Kidney (tissue), 14 donors: ENCODE measurements around the gene TCEAL3. TPM values are rescaled to one million over a fixed set of nuclear protein-coding genes. Genes with fewer than 3 reads are reported as not detected.
A peak's percentile ranks its signal among the peaks of the same experiment; 100 is the strongest.
"Not testable (repeated sequence)": the region's sequence is repeated elsewhere in the genome, so short reads cannot be mapped to it uniquely, and the experiment has no call there.

Experiments used
- DNase-seq, 5 donors: peaks; one replicate each; pipeline ENCODE4 v3.0.0-alpha.2; 2013 to 2020
- FAIRE-seq: peaks from 2 replicates; lab custom pipeline; 2012; peaks lifted over from hg19 to GRCh38; lab: Jason Lieb, UNC
- H3K27ac ChIP-seq, 2 donors: one replicate each; pipeline ENCODE4 v1.7.0; 2013; ENCODE audit warnings: low read depth in 2 of 2, low read length in 2 of 2, inconsistent platforms in 1 of 2
- H3K27me3 ChIP-seq: one replicate; pipeline ENCODE4 v1.7.1; 2013; ENCODE audit warnings: low read length, inconsistent platforms; ENCODE audit not compliant: control insufficient read depth, insufficient read depth
- H3K36me3 ChIP-seq, 3 donors: one replicate each; pipeline versions ENCODE4 v1.7.0 to v1.7.1; 2013; ENCODE audit warnings: low read length in 3 of 3, control low read depth in 1 of 3, inconsistent platforms in 1 of 3; ENCODE audit not compliant: insufficient read depth in 3 of 3, control insufficient read depth in 2 of 3
- H3K4me1 ChIP-seq, 3 donors: one replicate each; pipeline versions ENCODE4 v1.7.0 to v1.7.1; 2013; ENCODE audit warnings: low read length in 3 of 3, inconsistent platforms in 1 of 3, low read depth in 1 of 3; ENCODE audit not compliant: control insufficient read depth in 2 of 3, insufficient read depth in 2 of 3
- H3K4me3 ChIP-seq, 3 donors: one replicate each; pipeline versions ENCODE4 v1.7.0 to v1.8.1; 2013; ENCODE audit warnings: low read length in 3 of 3, control low read depth in 1 of 3, inconsistent platforms in 1 of 3
- H3K9ac ChIP-seq, 3 donors: one replicate each; pipeline versions ENCODE4 v1.7.0 to v1.7.1; 2013; ENCODE audit warnings: low read length in 3 of 3, control low read depth in 1 of 3, inconsistent platforms in 1 of 3
- H3K9me3 ChIP-seq, 3 donors: one replicate each; pipeline versions ENCODE4 v1.7.0 to v1.7.1; 2013; ENCODE audit warnings: low read length in 3 of 3, control low read depth in 1 of 3, inconsistent platforms in 1 of 3; ENCODE audit not compliant: control insufficient read depth in 2 of 3, insufficient read depth in 1 of 3
- CTCF ChIP-seq: IDR thresholded peaks from 3 replicates; pipeline ENCODE4 v1.5.1; 2012; ENCODE audit warnings: mild to moderate bottlenecking, moderate library complexity, borderline replicate concordance; ENCODE audit not compliant: insufficient read depth; ENCODE audit errors: extremely low read depth
- intact Hi-C: fragments of 100-400 bp; cut with DNase I; formaldehyde crosslinking; loops from one replicate; pipeline ENCODE4 v1.11.1; 2022
- polyA plus RNA-seq: library from polyadenylated mRNA; stranded (reverse); fragments of 350-450 nt; fragmentation: Illumina TruSeq; extraction: RNeasy Lipid Tissue Mini Kit (QIAGEN cat#74804); gene quantifications from one replicate; pipeline ENCODE4 v1.2.3, GENCODE V29; 2014; ENCODE audit warnings: low read depth, low replicate concordance; ENCODE audit not compliant: insufficient read depth
- total RNA-seq: library from RNA; stranded (reverse); fragmentation: NEBNext Ultra II Directional; extraction: Animal tissue kit (Norgen Biotek cat#: 25700); gene quantifications from one replicate; pipeline ENCODE4 v1.2.1, GENCODE V29; 2021
- donor health status: control.
- donor health status: control.
- donor health status: control.
- donor health status: control.
- donor health status: control.
- donor health status: DM: yes; HTN: yes; CAD: no.
- donor health status: Normal renal cell carcinoma (clear cell type).

TCEAL3 gene
- total and polyA plus RNA-seq, 2 donors from 2014 or later, result 34.2 to 70.1 TPM

GRCh38 chrX:103586314-103586646, 21.5 kb upstream of the TCEAL3 start:
- Histone ChIP-seq H3K9me3 (no peaks in the 10 kb centered on the region), H3K36me3 (peaks cover 0 to 4% (median 0%) of the 10 kb centered on the region in 3 donors), H3K27ac (peak overlapping the region; percentile 89 to 90), H3K4me1 (no peaks in the 10 kb centered on the region), H3K27me3 (no peaks in the 10 kb centered on the region), H3K9ac (peak overlapping the region in 2 of 3 donors; percentile 84 to 85), H3K4me3 (peak overlapping the region; percentile 73 to 85 (median 82))
- intact Hi-C loops, result no loop called here
- no peak for TF ChIP-seq CTCF
- DNase-seq (peak in 3 of 5 donors; percentile 14 to 49 (median 31)), FAIRE-seq (no peak)

- peaks cover 0 to 4% (median 0%) of the 10 kb centered on the region in 3 donors for H3K36me3 ChIP-seq
- no peaks in the 10 kb centered on the region for H3K9me3 ChIP-seq
- FAIRE-seq (no peak), DNase-seq (no peak)
- TF ChIP-seq CTCF, result no peak
- H3K4me3 ChIP-seq, result peak overlapping the region in 1 of 3 donors; percentile 85
- H3K27ac ChIP-seq, result peak overlapping the region in 1 of 2 donors; percentile 90
- intact Hi-C loops, result no loop called here
- H3K9ac ChIP-seq, result peak overlapping the region in 1 of 3 donors; percentile 84
- H3K4me1 ChIP-seq, result no peaks in the 10 kb centered on the region
- H3K27me3 ChIP-seq, result no peaks in the 10 kb centered on the region
Measured at GRCh38 chrX:103586659-103587058, 21.1 kb upstream of the TCEAL3 start.

- H3K4me1 ChIP-seq, intact Hi-C loops, H3K27ac ChIP-seq, H3K36me3 ChIP-seq, H3K9ac ChIP-seq, FAIRE-seq, DNase-seq, H3K4me3 ChIP-seq, H3K27me3 ChIP-seq, H3K9me3 ChIP-seq: not testable (repeated sequence)
Measured at GRCh38 chrX:103592295-103592694, 15.5 kb upstream of the TCEAL3 start.

GRCh38 chrX:103595202-103595601, 12.6 kb upstream of the TCEAL3 start:
- H3K27ac ChIP-seq, FAIRE-seq, DNase-seq, H3K9me3 ChIP-seq, H3K27me3 ChIP-seq, H3K4me1 ChIP-seq, intact Hi-C loops, H3K4me3 ChIP-seq, H3K9ac ChIP-seq, H3K36me3 ChIP-seq: not testable (repeated sequence)
